GM12872 (cell line): ENCODE results near the gene WNT7B.

ENCODE experiments used
- CTCF ChIP-seq: IDR thresholded peaks from 3 replicates; pipeline ENCODE4 v1.5.1; 2011; ENCODE audit warnings: low read depth, mild to moderate bottlenecking, low read length, moderate library complexity; ENCODE audit not compliant: insufficient read depth

The WNT7B gene

DNA sequence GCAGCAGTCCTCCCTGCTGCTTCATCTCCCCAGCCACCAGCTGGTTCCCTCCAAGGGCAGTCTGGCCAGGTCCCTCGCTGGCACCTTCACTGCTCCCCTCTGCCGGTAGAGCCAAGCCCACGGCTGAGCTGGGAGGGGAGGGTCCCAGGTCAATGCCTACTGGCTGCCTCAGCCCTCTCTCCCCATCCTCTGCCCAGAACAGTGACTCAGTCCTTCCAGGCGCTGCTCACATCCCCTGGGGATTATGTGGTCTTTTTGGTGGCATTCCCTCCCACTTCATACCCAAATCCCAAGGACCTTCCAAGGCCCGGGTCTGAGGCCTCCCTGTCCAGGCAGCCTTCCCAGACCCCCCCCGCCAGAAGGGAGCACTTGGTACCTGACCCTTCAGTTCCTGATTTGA lies 44.9 kb downstream of the WNT7B start:
- TF ChIP-seq CTCF, result no peak

DNA sequence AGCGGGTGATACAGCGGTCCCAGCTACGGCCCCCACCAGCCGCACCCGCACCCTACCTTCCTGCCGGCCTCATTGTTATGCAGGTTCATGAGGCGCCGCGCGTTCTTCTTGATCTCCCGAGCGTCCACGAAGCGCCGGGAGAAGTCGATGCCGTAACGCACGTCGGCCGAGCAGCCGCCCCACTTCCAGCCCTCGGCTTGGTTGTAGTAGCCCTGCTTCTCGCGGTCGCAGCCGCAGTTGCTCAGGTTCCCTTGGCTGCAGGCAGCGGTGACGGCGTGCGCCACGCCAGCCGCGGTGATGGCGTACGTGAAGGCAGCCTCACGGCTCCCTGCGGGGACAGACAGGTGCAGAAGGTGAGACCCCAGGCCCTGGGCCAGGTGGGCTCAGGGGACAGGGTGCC lies 45.9 kb downstream of the WNT7B start:
- no peak for TF ChIP-seq CTCF

DNA sequence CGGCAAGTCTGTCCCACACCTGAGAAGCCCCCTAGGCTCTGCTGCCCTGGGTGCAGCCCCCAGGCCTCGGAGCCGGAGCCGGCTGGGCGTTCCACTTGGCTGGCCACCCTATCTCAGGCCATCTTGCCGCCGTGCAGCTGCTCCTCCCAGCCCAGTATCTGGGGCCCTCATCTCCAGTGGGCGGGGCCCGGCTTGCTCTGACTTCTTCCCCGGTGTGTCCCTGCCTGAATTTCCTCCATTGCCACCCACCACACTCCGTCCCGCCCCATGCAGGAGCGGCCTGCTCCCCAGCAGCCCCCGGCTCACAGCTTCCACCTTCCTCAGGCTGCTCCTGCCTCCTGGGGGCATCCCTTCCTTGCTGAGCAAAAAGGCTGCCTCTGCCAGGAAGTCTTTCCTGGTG lies 46.6 kb downstream of the WNT7B start:
- no peak for TF ChIP-seq CTCF

GRCh38 chr22:45929649-45930048 lies 47.3 kb downstream of the WNT7B start:
- no peak for TF ChIP-seq CTCF

- TF ChIP-seq CTCF, result no peak
These were observed 48.1 kb downstream of the WNT7B start for GRCh38 chr22:45928726-45929368.

GRCh38 chr22:45927059-45927458 lies 49.9 kb downstream of the WNT7B start:
- TF ChIP-seq CTCF, result no peak

DNA sequence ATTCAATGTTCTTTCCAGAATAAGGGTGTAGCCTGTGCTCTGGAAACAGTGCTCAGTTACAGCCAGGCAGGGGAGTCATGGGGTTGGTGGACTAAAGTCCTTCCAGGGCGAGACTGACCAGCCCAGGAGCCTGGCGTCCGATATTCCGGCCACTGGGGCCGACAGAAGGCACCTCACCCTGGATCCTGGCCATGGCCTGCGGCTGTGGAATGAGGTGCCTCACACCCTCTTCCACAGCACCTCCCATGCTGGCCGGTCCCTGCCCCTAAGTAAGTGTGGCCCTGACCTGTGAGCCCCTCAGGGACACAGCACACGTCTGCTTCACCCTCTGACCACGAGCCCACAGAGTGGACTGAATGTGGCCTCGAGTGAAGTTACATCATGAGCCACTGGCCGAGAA lies 50.5 kb downstream of the WNT7B start:
- no peak for TF ChIP-seq CTCF

DNA sequence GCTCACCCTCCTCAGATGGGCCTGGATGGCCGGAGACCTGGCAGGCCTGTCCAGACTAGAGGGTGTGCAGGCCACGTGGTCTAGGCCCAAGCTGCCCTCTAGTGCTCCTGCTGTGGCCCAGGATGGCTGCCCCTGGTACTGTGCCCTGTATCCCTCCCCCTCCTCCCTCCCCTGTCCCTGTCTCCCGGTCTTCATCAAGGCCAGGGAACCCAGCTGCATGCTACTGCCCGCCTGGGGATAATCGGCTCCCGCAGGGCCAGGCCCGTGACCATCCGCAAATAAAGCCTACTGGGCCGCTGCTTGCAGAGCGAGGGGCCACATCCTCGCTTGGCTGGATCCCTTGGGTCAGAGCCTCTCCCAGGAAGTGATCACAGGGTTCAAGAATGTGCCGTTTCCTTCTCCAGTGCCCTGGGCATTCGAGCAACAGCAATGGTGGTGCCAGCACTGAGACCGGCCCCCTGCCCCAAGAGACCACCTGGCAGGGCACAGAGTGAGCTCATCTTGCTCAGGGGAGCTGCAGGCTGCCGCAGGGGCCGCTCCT lies 51.1 kb downstream of the WNT7B start:
- TF ChIP-seq CTCF, result no peak
